ENCODE measurements around the gene PCCA. TPM values are rescaled to one million over a fixed set of nuclear protein-coding genes. Genes with fewer than 3 reads are reported as not detected.

PCCA gene
- total and polyA plus RNA-seq, 2 donors (not counting 1 experiment from before 2014, with no cell fraction given), result 4.8 to 17.4 TPM

DNA sequence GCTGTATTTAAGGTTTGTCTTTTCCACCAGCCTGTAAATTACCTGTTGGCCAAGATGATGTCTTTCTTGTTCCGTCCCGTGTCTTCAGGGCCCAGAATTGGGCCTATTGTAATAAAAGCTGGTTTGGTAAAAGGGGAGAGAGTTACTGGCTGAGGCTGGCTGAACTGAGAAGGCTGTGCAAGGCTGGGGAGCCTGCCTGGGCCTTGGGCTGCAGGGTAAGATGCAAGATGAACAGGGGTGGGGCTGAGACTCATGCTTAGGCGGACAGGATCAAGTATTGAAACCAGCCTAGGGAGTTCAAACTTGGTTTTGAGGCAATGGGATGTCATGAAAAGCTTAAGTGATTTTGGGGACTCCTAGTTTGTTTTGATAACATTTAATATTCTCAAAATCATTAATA is 142.3 kb downstream of the PCCA start:
- Histone ChIP-seq H3K4me2 (replicated peaks; ENCODE audit: low read depth, low read length, poor library complexity, severe bottlenecking) (no peak overlapping the region), H3K36me3 (replicated peaks in 1 of 2; ENCODE audit: control extremely low read depth in 1 of 2, control insufficient read depth in 1 of 2, extremely low read depth in 1 of 2, insufficient read depth in 2 of 2, low read length in 1 of 2) (no peaks in the 10 kb centered on the region), H2AFZ (ENCODE audit: insufficient read depth, low read depth, low read length, poor library complexity, severe bottlenecking) (no peak overlapping the region), H3K79me2 (ENCODE audit: control insufficient read depth, insufficient read depth, low read length) (no peaks in the 10 kb centered on the region), H3K27ac (ENCODE audit: low read length in 2 of 2) (no peak overlapping the region), H3K4me1 (ENCODE audit: control insufficient read depth in 2 of 2, insufficient read depth in 2 of 2, low read length in 2 of 2) (peaks cover 6 to 7% of the 10 kb centered on the region in 2 donors), H3K4me3 (ENCODE audit: control extremely low read depth in 1 of 5, extremely low read depth in 1 of 5, insufficient read depth in 1 of 5, low read depth in 2 of 5, low read length in 4 of 5) (no peak overlapping the region), H3K9ac (ENCODE audit: low read length) (no peak overlapping the region), H3K27me3 (replicated peaks in 1 of 4; ENCODE audit: control extremely low read depth in 1 of 4, control insufficient read depth in 3 of 4, insufficient read depth in 4 of 4, low read length in 3 of 4) (no peaks in the 10 kb centered on the region), H3K9me3 (ENCODE audit: control extremely low read depth in 1 of 3, control insufficient read depth in 2 of 3, insufficient read depth in 1 of 3, low read length in 2 of 3) (no peaks in the 10 kb centered on the region), H4K20me1 (ENCODE audit: control insufficient read depth, insufficient read depth, low read length, poor library complexity, severe bottlenecking) (no peaks in the 10 kb centered on the region)
- Mint-ChIP-seq H3K27me3 (no peaks in the 10 kb centered on the region), H3K4me1 (peaks cover 6% of the 10 kb centered on the region), H3K9me3 (ENCODE audit: insufficient read depth) (no peaks in the 10 kb centered on the region), H3K27ac (no peak overlapping the region), H3K4me3 (no peak overlapping the region)
- TF ChIP-seq, protein P1, sequence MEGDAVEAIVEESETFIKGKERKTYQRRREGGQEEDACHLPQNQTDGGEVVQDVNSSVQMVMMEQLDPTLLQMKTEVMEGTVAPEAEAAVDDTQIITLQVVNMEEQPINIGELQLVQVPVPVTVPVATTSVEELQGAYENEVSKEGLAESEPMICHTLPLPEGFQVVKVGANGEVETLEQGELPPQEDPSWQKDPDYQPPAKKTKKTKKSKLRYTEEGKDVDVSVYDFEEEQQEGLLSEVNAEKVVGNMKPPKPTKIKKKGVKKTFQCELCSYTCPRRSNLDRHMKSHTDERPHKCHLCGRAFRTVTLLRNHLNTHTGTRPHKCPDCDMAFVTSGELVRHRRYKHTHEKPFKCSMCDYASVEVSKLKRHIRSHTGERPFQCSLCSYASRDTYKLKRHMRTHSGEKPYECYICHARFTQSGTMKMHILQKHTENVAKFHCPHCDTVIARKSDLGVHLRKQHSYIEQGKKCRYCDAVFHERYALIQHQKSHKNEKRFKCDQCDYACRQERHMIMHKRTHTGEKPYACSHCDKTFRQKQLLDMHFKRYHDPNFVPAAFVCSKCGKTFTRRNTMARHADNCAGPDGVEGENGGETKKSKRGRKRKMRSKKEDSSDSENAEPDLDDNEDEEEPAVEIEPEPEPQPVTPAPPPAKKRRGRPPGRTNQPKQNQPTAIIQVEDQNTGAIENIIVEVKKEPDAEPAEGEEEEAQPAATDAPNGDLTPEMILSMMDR (IDR thresholded peaks at IDR 0.05), result no peak
- TF ChIP-seq EZH2 (IDR thresholded peaks at IDR 0.05; ENCODE audit: borderline replicate concordance, insufficient read depth, low read depth, low read length, poor library complexity, severe bottlenecking), result no peak
- no peak for ATAC-seq (ENCODE audit: low read depth)
- ChIA-PET POLR2A (no interaction called here), CTCF (interaction anchor here (1.1 to 1.3 kb wide), 2 partner anchors 8 to 1054 kb away, joined by 3 read pairs; no protein-coding TSS in a partner anchor)
- no peak for DNase-seq
- WGBS (ENCODE audit: insufficient coverage), result 100% methylated on average over 2 of the region's 3 CpGs
- intact Hi-C loops (cut with micrococcal nuclease), result no loop called here

DNA sequence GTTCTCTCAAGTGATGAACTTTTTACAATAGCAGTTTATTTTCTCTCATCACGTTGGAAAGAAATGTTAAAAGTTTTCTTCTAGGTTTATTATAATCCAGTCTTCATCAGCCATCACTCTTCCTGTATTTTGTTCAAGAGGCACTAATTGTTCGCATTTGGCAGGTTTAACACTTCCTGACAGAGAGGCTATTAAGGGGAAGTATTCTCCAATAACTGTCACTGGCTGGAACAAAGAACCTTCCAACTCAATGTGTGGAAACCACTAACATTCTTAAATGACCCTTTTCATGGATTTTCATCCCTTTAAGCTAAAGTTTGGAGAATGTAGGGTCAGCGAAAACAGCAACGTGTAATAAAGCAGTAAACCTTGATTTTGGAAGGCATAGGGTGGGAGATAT is 145.1 kb downstream of the PCCA start:
- no CpG with 5 or more reads among the region's 4 CpGs for WGBS (ENCODE audit: insufficient coverage)
- POLR2A ChIA-PET, result no interaction called here
- H3K9me3 ChIP-seq (ENCODE audit: control extremely low read depth in 1 of 3, control insufficient read depth in 2 of 3, insufficient read depth in 1 of 3, low read length in 2 of 3), result no peaks in the 10 kb centered on the region
- TF ChIP-seq, protein P1 (IDR thresholded peaks at IDR 0.05), result no peak
- no peak for TF ChIP-seq EZH2 (IDR thresholded peaks at IDR 0.05; ENCODE audit: borderline replicate concordance, insufficient read depth, low read depth, low read length, poor library complexity, severe bottlenecking)
- Mint-ChIP-seq H3K27me3 (no peaks in the 10 kb centered on the region), H3K4me1 (peaks cover 6% of the 10 kb centered on the region), H3K4me3 (no peak overlapping the region), H3K27ac (no peak overlapping the region), H3K9me3 (ENCODE audit: insufficient read depth) (no peaks in the 10 kb centered on the region)
- H3K4me3 ChIP-seq (ENCODE audit: control extremely low read depth in 1 of 5, extremely low read depth in 1 of 5, insufficient read depth in 1 of 5, low read depth in 2 of 5, low read length in 4 of 5), result no peak overlapping the region
- no peak overlapping the region for H2AFZ ChIP-seq (ENCODE audit: insufficient read depth, low read depth, low read length, poor library complexity, severe bottlenecking)
- no peaks in the 10 kb centered on the region for H3K27me3 ChIP-seq (replicated peaks in 1 of 4; ENCODE audit: control extremely low read depth in 1 of 4, control insufficient read depth in 3 of 4, insufficient read depth in 4 of 4, low read length in 3 of 4)
- H3K36me3 ChIP-seq (replicated peaks in 1 of 2; ENCODE audit: control extremely low read depth in 1 of 2, control insufficient read depth in 1 of 2, extremely low read depth in 1 of 2, insufficient read depth in 2 of 2, low read length in 1 of 2), result no peaks in the 10 kb centered on the region
- H4K20me1 ChIP-seq (ENCODE audit: control insufficient read depth, insufficient read depth, low read length, poor library complexity, severe bottlenecking), result no peaks in the 10 kb centered on the region
- no peak overlapping the region for H3K9ac ChIP-seq (ENCODE audit: low read length)
- H3K4me1 ChIP-seq (ENCODE audit: control insufficient read depth in 2 of 2, insufficient read depth in 2 of 2, low read length in 2 of 2), result peaks cover 6 to 7% of the 10 kb centered on the region in 2 donors
- ATAC-seq (ENCODE audit: low read depth) (no peak), DNase-seq (no peak)
- no peak overlapping the region for H3K27ac ChIP-seq (ENCODE audit: low read length in 2 of 2)
- CTCF ChIA-PET, result interaction anchor here (0.6 to 5.4 kb wide), 6 partner anchors 23 to 964 kb away, joined by 3 to 55 read pairs (median 3); no protein-coding TSS in a partner anchor
- H3K79me2 ChIP-seq (ENCODE audit: control insufficient read depth, insufficient read depth, low read length), result no peaks in the 10 kb centered on the region
- H3K4me2 ChIP-seq (replicated peaks; ENCODE audit: low read depth, low read length, poor library complexity, severe bottlenecking), result no peak overlapping the region
- intact Hi-C loops (cut with micrococcal nuclease), result no loop called here
